Esophagus muscularis mucosa (tissue), 4 donors: ENCODE data around the gene OSBPL3.

Experiments
- EP300 ChIP-seq: sonication (generic); formaldehyde crosslinking; IDR thresholded peaks from one replicate; pipeline ENCODE4 v1.6.1; 2017; ENCODE audit warnings: antibody characterized with exemption
- POLR2AphosphoS5 ChIP-seq, 2 donors: sonication (generic); formaldehyde crosslinking; IDR thresholded peaks; one replicate each; pipeline ENCODE4 v1.6.1; 2017; ENCODE audit warnings: antibody characterized with exemption in 2 of 2
- TF ChIP-seq, protein P1 (sequence below), 3 experiments: fragments of 200-600 bp in 2 of 3; fragments of 450-650 bp in 1 of 3; sonication (generic) in 2 of 3; IDR thresholded peaks; one replicate each; pipeline ENCODE4 v1.5.1; 2017 to 2019; ENCODE audit warnings: antibody characterized with exemption in 3 of 3, mild to moderate bottlenecking in 2 of 3, moderate library complexity in 1 of 3

DNA sequence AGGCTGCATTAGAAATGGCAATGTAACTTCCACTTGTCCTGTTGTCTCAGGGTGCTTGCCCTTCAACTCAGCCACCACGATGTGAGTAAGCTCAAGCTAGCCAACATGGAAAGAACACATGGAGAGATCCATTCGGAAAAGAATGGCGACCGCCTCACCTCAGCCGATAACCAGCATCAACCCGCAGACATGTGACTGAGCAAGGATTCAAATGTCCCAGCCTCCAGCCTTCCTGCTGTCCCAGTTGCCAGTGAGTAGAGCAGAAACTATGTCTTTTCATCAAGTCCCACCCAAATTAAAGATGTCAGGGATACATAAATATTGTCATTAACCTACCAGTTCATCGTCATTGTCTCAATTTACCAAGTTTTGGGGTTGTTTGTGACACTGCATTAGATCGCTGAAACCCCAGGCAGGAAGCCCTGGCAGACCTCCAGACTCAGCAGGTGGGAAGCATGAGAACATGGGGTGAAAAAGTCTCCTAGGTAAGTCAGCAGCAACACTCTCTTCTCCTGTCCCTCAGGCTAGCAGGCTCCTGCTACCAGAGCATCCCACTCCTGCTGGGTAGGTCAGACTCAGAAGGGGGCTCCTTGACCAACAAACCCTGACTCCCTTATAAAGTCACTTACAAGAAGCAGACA lies 67.0 kb downstream of the OSBPL3 start:
- TF ChIP-seq EP300, result no peak
- TF ChIP-seq, protein P1, sequence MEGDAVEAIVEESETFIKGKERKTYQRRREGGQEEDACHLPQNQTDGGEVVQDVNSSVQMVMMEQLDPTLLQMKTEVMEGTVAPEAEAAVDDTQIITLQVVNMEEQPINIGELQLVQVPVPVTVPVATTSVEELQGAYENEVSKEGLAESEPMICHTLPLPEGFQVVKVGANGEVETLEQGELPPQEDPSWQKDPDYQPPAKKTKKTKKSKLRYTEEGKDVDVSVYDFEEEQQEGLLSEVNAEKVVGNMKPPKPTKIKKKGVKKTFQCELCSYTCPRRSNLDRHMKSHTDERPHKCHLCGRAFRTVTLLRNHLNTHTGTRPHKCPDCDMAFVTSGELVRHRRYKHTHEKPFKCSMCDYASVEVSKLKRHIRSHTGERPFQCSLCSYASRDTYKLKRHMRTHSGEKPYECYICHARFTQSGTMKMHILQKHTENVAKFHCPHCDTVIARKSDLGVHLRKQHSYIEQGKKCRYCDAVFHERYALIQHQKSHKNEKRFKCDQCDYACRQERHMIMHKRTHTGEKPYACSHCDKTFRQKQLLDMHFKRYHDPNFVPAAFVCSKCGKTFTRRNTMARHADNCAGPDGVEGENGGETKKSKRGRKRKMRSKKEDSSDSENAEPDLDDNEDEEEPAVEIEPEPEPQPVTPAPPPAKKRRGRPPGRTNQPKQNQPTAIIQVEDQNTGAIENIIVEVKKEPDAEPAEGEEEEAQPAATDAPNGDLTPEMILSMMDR (IDR thresholded peaks at IDR 0.05), result no peak
- no peak for TF ChIP-seq POLR2AphosphoS5 (IDR thresholded peaks at IDR 0.05)
